Testis (tissue), 2 donors: ENCODE data around the gene SCNN1B.

Experiments used
- CTCF ChIP-seq, 3 experiments: fragments of 450-650 bp in 2 of 3; fragments of 200-600 bp in 1 of 3; sonication (generic) in 1 of 3; IDR thresholded peaks; one replicate each; pipeline ENCODE4 v1.5.1; 2016 to 2019; ENCODE audit warnings: antibody characterized with exemption in 3 of 3, mild to moderate bottlenecking in 2 of 3, moderate library complexity in 1 of 3
- POLR2A ChIP-seq: fragments of 450-650 bp; IDR thresholded peaks from one replicate; pipeline ENCODE4 v1.6.1; 2017; ENCODE audit warnings: antibody characterized with exemption, mild to moderate bottlenecking, moderate library complexity

DNA sequence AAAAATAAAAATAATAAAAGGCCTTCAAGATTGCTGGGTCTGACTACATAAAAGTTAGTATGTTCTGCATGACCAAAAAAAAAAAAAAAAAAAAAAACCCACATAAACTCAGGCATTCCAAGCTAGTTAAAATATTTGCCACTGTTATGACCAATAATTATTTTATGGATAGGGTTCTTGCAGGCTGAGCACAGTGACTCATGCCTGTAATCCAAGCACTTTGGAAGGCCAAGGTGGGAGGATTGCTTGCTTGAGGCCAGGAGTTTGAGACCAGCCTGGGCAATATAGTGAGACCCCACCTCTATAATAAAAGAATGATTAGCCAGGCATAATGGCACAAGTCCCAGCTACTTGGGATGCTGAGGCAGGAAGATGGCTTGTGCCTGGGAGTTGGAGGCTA lies 8.1 kb downstream of the SCNN1B start:
- TF ChIP-seq POLR2A (no peak), CTCF (IDR thresholded peaks at IDR 0.05) (no peak)
